Measurements from ENCODE around the gene EML6.

EML6 gene

GRCh38 chr2:54760310-54760709, 36.8 kb downstream of the EML6 start:
- DNase-seq = no peak

GRCh38 chr2:54763636-54764291, 40.3 kb downstream of the EML6 start:
- no peak for DNase-seq

- DNase-seq = no peak
These were observed 44.5 kb downstream of the EML6 start for GRCh38 chr2:54767921-54768320.

GRCh38 chr2:54768772-54769428, 45.4 kb downstream of the EML6 start:
- DNase-seq = no peak

GRCh38 chr2:54770211-54770610, 46.7 kb downstream of the EML6 start:
- no peak for DNase-seq

- DNase-seq = no peak
These were observed 47.2 kb downstream of the EML6 start for GRCh38 chr2:54770676-54771075.

GRCh38 chr2:54771166-54771885, 47.9 kb downstream of the EML6 start:
- no peak for DNase-seq

- no peak for DNase-seq
These were observed 48.6 kb downstream of the EML6 start for GRCh38 chr2:54772110-54772509.

- DNase-seq = no peak
These were observed 49.1 kb downstream of the EML6 start for GRCh38 chr2:54772531-54772930.

GRCh38 chr2:54773233-54773632, 49.8 kb downstream of the EML6 start:
- DNase-seq = no peak

GRCh38 chr2:54773838-54774237, 50.4 kb downstream of the EML6 start:
- DNase-seq = no peak

GRCh38 chr2:54775710-54776109, 52.2 kb downstream of the EML6 start:
- DNase-seq = no peak

GRCh38 chr2:54776494-54776893, 53.0 kb downstream of the EML6 start:
- DNase-seq = no peak

GRCh38 chr2:54783349-54783748, 59.9 kb downstream of the EML6 start:
- DNase-seq = no peak

- DNase-seq = no peak
These were observed 63.8 kb downstream of the EML6 start for GRCh38 chr2:54787270-54787669.

- DNase-seq = no peak
These were observed 64.4 kb downstream of the EML6 start for GRCh38 chr2:54787755-54788366.

GRCh38 chr2:54789878-54790277, 66.4 kb downstream of the EML6 start:
- no peak for DNase-seq

GRCh38 chr2:54791831-54792230, 68.4 kb downstream of the EML6 start:
- no peak for DNase-seq

- no peak for DNase-seq
These were observed 73.8 kb downstream of the EML6 start for GRCh38 chr2:54797307-54797706.

GRCh38 chr2:54801352-54801751, 77.9 kb downstream of the EML6 start:
- no peak for DNase-seq

- DNase-seq = no peak
These were observed 80.6 kb downstream of the EML6 start for GRCh38 chr2:54803783-54804751.

- DNase-seq = no peak
These were observed 81.8 kb downstream of the EML6 start for GRCh38 chr2:54805255-54805654.

GRCh38 chr2:54806975-54807374, 83.5 kb downstream of the EML6 start:
- DNase-seq = no peak

All from stimulated activated CD4-positive, alpha-beta T cell treated with anti-CD3 and anti-CD28 coated beads, Interleukin-4, amount 100 ng/mL, for 1 hour (primary cell).